Heart left ventricle (tissue), 13 donors: ENCODE measurements around the gene PCDHGA1.

Experiments
- CTCF ChIP-seq, 12 donors: fragments of 200-600 bp; sonication (generic) in 4 of 12; IDR thresholded peaks; one replicate each; pipeline versions ENCODE4 v1.5.0 to v1.8.0; 2018 to 2022; ENCODE audit warnings: antibody characterized with exemption in 12 of 12, mild to moderate bottlenecking in 5 of 12
- POLR2A ChIP-seq, 2 donors: fragments of 450-650 bp; IDR thresholded peaks; one replicate each; pipeline ENCODE4 v1.6.1; 2017; ENCODE audit warnings: antibody characterized with exemption in 2 of 2, mild to moderate bottlenecking in 2 of 2, moderate library complexity in 2 of 2
- donor health status: ischemic (EF 13 %, LVEDD 7.1; RV severe dilation, severe dysfunction).
- donor health status: DM: no; HTN: yes; CAD: no.
- donor health status: DM: no; HTN: no; CAD: no.
- donor health status: ischemic (EF 25% LVEDD 6.9; RV normal size, moderate dysfunction).
- donor health status: ischemic (EF 25% LVEDD 5.7; RV mildly dilated, moderate dysfunction).
- donor health status: ischemic (EF 35%, LVEDD 5.7; RV mildly dilated, moderate dysfunction).
- donor health status: nonischemic (EF 11% LVEDD 7.7; RV severe dilation, severe dysfunction).
- donor health status: DM: yes; HTN: yes; CAD: no.
- donor health status: PGD.
- donor health status: ischemic (EF 29% LVEDD 5.4; RV normal size, mild dysfunction).
- donor health status: nonischemic (EF 23%, LVEDD 6.1; RV moderate dilation, normal function).

- TF ChIP-seq CTCF (IDR thresholded peaks at IDR 0.05) (no peak), POLR2A (IDR thresholded peaks at IDR 0.05) (no peak)
Measured at GRCh38 chr5:141522301-141522700, 192.0 kb downstream of the PCDHGA1 start.
